Fibroblast of skin of back (primary cell): ENCODE results near the gene VTCN1.
A peak's percentile ranks its signal among the peaks of the same experiment; 100 is the strongest.

Source experiments
- DNase-seq: peaks from one replicate; pipeline ENCODE4 v3.0.0-alpha.2; 2013

The VTCN1 gene

DNA sequence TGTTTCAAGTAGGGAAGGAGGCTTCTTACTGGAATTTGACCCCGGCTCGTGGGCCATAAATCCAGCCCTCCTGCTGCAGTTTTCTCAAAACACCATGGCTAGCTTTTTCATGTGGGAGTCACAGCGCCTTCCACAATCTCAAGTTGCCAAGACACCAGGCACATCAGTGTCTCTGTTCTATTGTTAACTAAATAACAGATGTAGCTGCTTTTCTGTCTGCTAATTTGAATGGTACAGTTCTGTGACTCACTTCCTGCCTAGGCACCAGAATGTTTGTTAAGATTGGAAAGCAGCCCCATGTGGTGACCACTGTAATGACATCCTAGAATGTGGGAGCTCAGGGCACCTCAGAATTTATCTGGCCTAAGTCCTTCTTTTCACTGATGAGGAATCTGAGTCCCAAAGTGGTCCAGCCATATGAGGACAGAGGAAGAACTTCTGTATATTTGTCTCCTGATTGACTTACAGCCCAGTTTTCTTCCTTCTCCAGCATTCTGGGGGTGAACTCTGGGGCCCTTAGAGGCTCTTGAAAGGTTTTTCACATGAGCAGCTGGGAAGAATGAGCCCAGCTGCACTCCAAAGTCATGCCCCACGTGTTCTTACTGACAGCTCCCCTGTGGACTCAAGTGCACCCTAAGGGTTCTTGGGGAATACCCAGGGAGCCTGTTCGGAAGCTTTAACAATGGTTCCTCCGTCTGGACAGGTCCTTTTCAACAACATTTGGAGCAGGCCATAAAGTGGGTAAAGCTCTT lies 116.7 kb downstream of the VTCN1 start:
- DNase-seq = peak; percentile 77
